ENCODE data around the gene TIAM2. TPM values are rescaled to one million over a fixed set of nuclear protein-coding genes. Genes with fewer than 3 reads are reported as not detected.

The TIAM2 gene
- total RNA-seq, 4 donors from 2014 or later, result 8.6 to 17.0 (median 14.8) TPM

GRCh38 chr6:155121294-155121693 is 126.2 kb downstream of the TIAM2 start:
- TF ChIP-seq CTCF (IDR thresholded peaks at IDR 0.05) (no peak), EP300 (IDR thresholded peaks at IDR 0.05) (no peak), POLR2A (IDR thresholded peaks at IDR 0.05; ENCODE audit: low read depth) (no peak), POLR2AphosphoS5 (IDR thresholded peaks at IDR 0.05) (no peak)
- 52% methylated on average over 4 of the region's 4 CpGs for WGBS
- intact Hi-C loops (cut with DNase I), result no loop called here
- no peak for DNase-seq (ENCODE audit: extremely low spot score)
- Histone ChIP-seq H3K9me3 (no peaks in the 10 kb centered on the region), H3K27me3 (no peaks in the 10 kb centered on the region), H3K4me3 (peak overlapping the region; percentile 25 to 29 (median 28)), H3K27ac (replicated peaks in 1 of 4) (peak overlapping the region in 3 of 4 donors; percentile 3 to 41 (median 19)), H3K36me3 (no peaks in the 10 kb centered on the region), H3K4me1 (peaks cover 0 to 13% (median 5%) of the 10 kb centered on the region in 4 donors)

- WGBS, result 53% methylated on average over 11 of the region's 11 CpGs
- TF ChIP-seq POLR2A (IDR thresholded peaks at IDR 0.05; ENCODE audit: low read depth), result no peak
- no peak for TF ChIP-seq CTCF (IDR thresholded peaks at IDR 0.05)
- TF ChIP-seq POLR2AphosphoS5 (IDR thresholded peaks at IDR 0.05), result no peak
- TF ChIP-seq EP300 (IDR thresholded peaks at IDR 0.05), result no peak
- intact Hi-C loops (cut with DNase I), result no loop called here
- H3K4me1 ChIP-seq, result peaks cover 0 to 13% (median 5%) of the 10 kb centered on the region in 4 donors
- H3K9me3 ChIP-seq, result no peaks in the 10 kb centered on the region
- no peaks in the 10 kb centered on the region for H3K27me3 ChIP-seq
- peak overlapping the region in 3 of 4 donors; percentile 3 to 41 (median 19) for H3K27ac ChIP-seq (replicated peaks in 1 of 4)
- H3K36me3 ChIP-seq, result no peaks in the 10 kb centered on the region
- H3K4me3 ChIP-seq, result peak overlapping the region; percentile 25 to 29 (median 28)
- DNase-seq (ENCODE audit: extremely low spot score), result no peak
These were observed 126.6 kb downstream of the TIAM2 start for GRCh38 chr6:155121699-155122098.

GRCh38 chr6:155122199-155122950 is 127.3 kb downstream of the TIAM2 start:
- intact Hi-C loops (cut with DNase I), result no loop called here
- 94% methylated on average over 6 of the region's 6 CpGs for WGBS
- no peaks in the 10 kb centered on the region for H3K27me3 ChIP-seq
- H3K27ac ChIP-seq (replicated peaks in 1 of 4), result no peak overlapping the region
- peaks cover 0 to 13% (median 5%) of the 10 kb centered on the region in 4 donors for H3K4me1 ChIP-seq
- H3K4me3 ChIP-seq, result no peak overlapping the region
- DNase-seq (ENCODE audit: extremely low spot score), result no peak
- TF ChIP-seq POLR2A (IDR thresholded peaks at IDR 0.05; ENCODE audit: low read depth) (no peak), POLR2AphosphoS5 (IDR thresholded peaks at IDR 0.05) (no peak), EP300 (IDR thresholded peaks at IDR 0.05) (no peak), CTCF (IDR thresholded peaks at IDR 0.05) (no peak)
- H3K9me3 ChIP-seq, result no peaks in the 10 kb centered on the region
- H3K36me3 ChIP-seq, result no peaks in the 10 kb centered on the region

- Histone ChIP-seq H3K36me3 (no peaks in the 10 kb centered on the region), H3K27me3 (no peaks in the 10 kb centered on the region), H3K9me3 (no peaks in the 10 kb centered on the region), H3K4me1 (peaks cover 0 to 13% (median 5%) of the 10 kb centered on the region in 4 donors), H3K4me3 (no peak overlapping the region), H3K27ac (replicated peaks in 1 of 4) (no peak overlapping the region)
- DNase-seq (ENCODE audit: extremely low spot score), result no peak
- intact Hi-C loops (cut with DNase I), result no loop called here
- TF ChIP-seq CTCF (IDR thresholded peaks at IDR 0.05) (no peak), POLR2A (IDR thresholded peaks at IDR 0.05; ENCODE audit: low read depth) (no peak), EP300 (IDR thresholded peaks at IDR 0.05) (no peak), POLR2AphosphoS5 (IDR thresholded peaks at IDR 0.05) (no peak)
- whole genome bisulfite sequencing, result 95% methylated on average over 11 of the region's 11 CpGs
These were observed 128.4 kb downstream of the TIAM2 start for GRCh38 chr6:155123520-155123919.

Data from esophagus muscularis mucosa (tissue), 4 donors.